NCI-H2107 treated with DMSO at 0.1 percent for 48 hours (cell line): ENCODE results near the gene TMEM165.
"Not testable (repeated sequence)": the region's sequence is repeated elsewhere in the genome, so short reads cannot be mapped to it uniquely, and the experiment has no call there.

Experiments
- DNase-seq: peaks from one replicate; lab custom pipeline; 2025; ENCODE audit not compliant: unreplicated experiment; lab: John Stamatoyannopoulos, UW

Gene TMEM165, protein sequence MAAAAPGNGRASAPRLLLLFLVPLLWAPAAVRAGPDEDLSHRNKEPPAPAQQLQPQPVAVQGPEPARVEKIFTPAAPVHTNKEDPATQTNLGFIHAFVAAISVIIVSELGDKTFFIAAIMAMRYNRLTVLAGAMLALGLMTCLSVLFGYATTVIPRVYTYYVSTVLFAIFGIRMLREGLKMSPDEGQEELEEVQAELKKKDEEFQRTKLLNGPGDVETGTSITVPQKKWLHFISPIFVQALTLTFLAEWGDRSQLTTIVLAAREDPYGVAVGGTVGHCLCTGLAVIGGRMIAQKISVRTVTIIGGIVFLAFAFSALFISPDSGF

DNA sequence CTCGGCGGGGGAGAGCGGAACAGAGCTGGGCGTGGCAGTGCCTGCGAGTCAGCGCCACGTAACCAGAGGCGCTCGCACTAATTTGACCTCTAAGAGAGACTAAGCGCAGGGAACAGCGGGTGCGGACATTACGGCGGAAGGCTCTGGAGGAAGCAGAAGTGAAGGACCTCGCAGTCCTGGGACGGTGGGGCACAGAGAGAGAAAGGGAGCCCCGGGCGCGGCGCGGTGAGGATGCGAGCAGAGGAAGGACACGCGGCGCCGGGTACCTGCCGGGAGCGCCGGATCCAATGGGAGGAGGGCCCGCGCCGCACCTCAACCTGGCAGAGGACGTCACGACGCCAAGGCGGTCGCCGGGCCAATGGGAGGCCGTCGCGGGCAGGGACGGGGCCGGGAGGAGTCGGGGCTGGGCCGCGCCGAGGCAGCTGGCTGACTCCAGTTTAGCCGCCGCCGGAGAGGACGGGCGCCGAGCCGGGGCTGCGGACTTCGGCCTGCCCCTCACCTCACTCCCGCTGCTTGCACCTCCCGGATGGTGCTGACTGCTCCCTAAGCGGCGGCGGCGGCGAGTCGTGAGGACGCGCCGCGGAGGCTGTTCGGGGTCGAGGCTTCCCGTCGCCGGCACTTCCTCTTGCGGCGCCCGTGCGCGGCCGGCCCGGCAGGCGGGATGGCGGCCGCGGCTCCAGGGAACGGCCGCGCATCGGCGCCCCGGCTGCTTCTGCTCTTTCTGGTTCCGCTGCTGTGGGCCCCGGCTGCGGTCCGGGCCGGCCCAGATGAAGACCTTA, at the start of gene TMEM165:
Gene TMEM165, plus strand, starts transcription at position 429 of the 779 bp plus-strand sequence. Its CDS starts 233 bp downstream, at position 662.
- peak; percentile 36 for DNase-seq

DNA sequence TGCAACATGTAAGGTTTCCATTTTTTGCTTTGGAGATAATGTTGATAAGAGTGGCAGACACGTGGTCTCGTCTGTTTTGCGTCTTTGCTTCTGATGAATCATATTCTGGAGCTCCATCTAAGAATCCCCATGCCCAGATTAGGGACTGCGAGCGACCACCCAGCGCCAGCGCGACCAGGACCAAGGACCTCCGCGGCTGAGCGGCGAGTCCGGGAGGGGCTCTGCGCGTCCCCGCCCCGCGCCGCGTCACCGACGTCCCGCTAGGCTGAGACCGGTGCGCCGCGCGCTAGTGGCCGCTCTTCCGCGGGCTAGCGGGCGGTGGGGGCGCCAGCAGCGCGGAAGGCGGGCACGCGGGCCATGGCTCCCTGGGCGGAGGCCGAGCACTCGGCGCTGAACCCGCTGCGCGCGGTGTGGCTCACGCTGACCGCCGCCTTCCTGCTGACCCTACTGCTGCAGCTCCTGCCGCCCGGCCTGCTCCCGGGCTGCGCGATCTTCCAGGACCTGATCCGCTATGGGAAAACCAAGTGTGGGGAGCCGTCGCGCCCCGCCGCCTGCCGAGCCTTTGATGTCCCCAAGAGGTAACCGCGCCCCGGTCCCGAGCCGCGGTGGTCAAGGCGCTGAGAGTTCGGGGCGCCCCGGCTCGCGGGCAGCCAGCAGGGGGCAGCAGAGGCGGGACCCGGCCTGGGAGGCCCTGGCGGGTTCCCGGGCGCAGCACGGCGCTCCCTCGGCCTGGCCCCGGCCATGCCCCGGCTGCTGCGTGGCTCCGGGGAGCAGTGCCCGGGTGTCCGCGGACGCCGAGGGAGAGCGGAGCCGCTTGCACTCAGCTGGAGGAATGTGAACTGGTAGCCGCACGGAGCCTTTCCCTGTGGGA, 49.5 kb upstream of the TMEM165 start, which contains the start of gene SRD5A3:
Gene SRD5A3, plus strand, starts transcription at position 263 of the 871 bp plus-strand sequence. Its CDS starts 95 bp downstream, at position 358.
- no peak for DNase-seq

GRCh38 chr4:55346851-55347255, 48.9 kb upstream of the TMEM165 start:
- DNase-seq: no peak

DNA sequence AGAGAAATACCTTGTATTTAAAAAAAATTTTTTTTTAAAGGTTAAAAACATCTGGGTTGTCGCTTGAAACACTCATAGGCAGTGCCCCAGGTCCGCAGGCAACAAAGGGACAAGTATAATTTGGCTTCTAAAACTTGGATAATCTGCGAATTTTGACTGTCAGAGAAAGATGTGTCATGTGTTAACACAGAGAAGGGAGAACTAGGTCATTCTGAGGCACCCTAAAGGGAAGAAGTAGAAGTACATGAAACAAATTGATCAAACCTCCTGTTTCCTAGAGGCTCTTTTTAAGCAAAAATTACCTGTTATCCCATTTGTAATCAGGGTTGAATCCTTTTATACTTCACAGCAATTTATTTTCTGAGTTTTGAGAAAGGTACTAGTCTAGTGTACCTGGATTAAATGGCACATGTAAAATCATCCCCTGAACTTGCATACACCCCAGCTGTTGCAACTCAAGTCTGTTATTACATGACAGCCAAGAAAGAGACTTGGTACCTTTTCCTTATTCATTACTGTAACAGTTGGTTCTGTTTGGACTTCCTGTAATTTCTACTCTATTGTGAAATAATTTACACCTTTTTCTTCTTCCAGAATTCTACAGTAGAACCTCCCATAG, 48.0 kb upstream of the TMEM165 start:
- no peak for DNase-seq

GRCh38 chr4:55348466-55348865, 47.3 kb upstream of the TMEM165 start:
- DNase-seq: no peak

DNA sequence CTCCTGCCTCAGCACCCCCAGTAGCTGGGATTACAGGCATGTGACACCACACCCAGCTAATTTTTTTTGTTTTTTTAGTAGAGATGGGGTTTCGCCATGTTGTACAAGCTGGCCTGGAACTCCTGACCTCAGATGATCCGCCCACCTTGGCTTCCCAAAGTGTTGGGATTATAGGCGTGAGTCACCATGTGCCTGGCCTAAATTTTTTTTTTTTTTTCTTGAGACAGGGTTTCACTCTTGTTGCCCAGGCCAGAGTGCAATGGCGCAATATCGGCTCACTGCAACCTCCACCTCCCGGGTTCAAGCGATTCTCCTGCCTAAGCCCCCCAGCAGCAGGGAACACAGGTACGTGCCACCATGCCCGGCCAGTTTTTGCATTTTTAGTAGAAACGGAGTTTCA, 44.9 kb upstream of the TMEM165 start:
- not testable (repeated sequence) for DNase-seq

DNA sequence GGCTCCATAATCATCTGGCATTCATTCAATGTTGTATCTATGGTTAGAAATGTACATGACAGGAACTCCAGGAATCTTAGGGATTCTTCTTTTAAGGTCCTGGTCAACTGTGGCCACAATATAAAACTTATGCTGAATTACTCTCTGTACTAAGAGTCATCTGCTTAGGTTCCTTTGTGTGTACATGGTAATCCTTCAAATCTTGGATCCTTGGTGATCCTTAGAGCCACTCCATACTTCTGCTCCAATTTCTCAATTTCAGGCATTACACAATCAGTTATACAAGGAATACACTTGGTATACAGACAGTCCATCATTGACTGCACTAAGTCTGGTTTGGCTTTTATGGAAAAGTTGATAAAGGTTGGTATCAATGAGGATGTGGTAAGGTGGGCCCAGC, 43.9 kb upstream of the TMEM165 start:
- no peak for DNase-seq

DNA sequence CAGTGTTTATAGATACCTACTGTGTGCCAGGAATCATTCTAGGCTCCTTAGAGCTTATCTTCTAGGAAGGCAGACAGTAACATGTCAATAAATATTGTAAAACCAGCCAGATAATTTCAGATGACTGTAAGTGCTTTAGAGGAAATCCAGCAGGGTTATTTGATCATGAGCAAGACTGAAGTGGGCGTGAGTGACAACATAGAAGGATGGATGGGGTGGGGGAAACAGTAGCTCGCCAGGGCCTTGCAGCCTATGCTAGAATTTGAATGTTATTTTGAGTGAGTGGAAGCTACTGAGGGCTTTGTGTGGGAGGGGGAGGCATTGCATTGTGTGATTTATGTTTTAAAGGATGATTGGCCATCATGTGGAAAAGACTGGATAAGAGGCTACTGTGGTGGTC, 43.0 kb upstream of the TMEM165 start:
- DNase-seq: no peak

GRCh38 chr4:55353228-55353747, 42.5 kb upstream of the TMEM165 start:
- not testable (repeated sequence) for DNase-seq

DNA sequence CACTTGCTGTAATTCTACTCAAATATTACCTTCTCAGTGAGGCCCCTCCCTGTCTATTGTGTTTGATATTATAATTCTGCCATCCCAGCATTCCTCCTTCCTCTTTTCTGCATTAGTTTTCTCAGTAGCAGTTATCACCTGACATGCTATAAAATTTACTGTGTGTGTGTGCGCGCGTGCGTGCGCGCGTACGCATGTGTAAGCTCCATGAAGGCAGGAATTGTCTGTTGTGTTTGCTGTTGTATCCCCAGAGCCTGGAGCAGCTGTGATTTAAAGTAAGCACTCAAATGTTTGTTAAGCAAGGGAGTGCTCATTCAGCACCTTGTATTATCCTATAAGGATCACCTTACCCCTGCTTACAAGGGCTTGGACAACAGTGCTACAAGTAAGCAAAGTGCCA, 41.1 kb upstream of the TMEM165 start:
- DNase-seq: no peak

- DNase-seq: no peak
Measured at GRCh38 chr4:55355555-55355954, 40.2 kb upstream of the TMEM165 start.

DNA sequence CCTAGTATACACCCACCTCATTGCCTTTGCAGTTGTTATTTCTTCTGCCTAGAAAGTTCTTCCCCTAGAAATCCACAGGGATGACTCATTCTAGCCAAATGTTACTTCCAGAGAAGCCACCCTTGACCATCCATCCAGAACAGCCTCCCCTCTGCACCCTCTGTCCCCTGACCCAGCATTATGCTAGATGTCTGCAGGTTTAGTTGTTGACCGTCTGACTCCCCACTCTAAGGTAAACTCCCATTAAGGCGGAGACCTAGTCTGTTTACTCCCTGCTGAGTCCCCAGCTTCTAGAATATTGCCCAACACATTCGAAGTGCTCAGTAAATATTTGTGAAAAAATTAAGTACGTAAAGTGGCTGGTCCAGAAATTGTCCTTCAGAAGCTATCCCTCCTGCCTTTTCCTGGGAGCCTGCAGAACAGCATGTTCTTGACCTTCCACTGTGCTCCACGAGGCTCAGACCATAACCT, 38.7 kb upstream of the TMEM165 start:
- DNase-seq: no peak

- DNase-seq: no peak
Measured at GRCh38 chr4:55358246-55358645, 37.5 kb upstream of the TMEM165 start.

DNA sequence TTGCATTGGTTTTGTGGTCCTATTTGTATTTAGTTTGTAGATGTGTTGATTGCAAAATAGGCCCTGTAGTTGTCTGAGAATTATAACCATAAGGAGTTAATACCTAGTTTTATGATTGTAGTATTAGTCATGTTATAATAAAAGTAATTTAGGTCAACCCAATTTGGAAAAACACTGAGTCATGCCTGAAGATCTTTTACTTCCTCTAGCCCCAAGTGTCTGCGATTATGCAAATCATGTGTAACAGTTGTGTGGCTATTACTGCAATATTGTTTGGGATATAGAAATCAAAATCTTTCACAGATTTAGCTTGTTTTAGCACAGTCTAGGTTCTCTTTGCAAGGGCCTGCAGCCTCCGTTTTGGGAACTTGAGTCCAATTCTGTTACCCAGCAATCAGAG, 37.1 kb upstream of the TMEM165 start:
- DNase-seq: no peak

DNA sequence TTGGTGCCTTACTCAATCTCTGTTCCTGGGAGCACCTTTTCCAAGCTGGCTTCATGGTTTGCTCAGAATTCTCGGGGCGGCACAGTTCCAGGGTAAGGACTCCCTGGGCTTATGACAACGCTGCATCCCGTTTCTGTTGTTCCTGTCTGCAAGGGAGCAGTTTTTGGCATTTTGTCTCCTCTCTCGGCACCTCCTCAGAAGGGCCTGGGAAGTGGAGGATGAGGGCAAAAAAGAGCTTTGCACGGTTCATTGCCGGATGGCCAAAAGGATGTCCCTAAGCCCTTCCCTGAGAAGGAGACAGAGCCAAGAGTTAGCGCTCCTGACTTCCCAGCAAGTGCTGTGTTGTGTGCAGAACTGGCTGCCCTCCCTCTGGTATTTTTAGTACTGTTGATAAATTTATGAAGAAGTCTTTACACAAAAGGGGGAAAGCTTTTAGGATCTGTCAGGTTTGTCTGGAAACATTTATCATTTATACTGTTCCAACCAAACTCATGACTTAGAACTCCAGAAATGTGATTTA, 36.3 kb upstream of the TMEM165 start:
- no peak for DNase-seq

GRCh38 chr4:55362938-55363337, 32.8 kb upstream of the TMEM165 start:
- not testable (repeated sequence) for DNase-seq

DNA sequence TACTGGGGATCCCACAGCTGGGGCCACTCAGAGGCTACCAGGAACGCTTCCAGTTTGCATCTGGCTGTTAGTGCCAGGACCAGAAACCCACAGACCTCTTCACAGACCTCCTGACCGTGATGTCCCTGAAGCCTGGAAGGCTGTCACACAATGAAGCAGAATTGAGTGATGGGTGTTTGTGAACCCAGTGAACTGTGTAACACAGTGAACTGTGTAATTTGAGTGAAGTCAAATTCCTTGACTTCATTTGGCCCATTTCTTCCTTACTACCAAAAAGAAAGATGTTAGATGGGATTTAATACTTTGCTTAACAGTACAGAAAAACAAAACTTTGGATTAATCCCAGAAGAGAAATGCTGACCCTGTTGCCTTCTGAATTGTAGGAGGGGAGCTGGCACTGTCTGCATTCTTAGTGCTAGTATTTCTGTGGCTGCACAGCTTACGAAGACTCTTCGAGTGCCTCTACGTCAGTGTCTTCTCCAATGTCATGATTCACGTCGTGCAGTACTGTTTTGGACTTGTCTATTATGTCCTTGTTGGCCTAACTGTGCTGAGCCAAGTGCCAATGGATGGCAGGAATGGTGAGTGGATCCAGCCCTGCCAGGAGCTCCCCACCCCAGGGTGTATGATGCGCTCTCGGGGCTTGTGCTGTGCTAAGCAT, 31.9 kb upstream of the TMEM165 start:
- no peak for DNase-seq

DNA sequence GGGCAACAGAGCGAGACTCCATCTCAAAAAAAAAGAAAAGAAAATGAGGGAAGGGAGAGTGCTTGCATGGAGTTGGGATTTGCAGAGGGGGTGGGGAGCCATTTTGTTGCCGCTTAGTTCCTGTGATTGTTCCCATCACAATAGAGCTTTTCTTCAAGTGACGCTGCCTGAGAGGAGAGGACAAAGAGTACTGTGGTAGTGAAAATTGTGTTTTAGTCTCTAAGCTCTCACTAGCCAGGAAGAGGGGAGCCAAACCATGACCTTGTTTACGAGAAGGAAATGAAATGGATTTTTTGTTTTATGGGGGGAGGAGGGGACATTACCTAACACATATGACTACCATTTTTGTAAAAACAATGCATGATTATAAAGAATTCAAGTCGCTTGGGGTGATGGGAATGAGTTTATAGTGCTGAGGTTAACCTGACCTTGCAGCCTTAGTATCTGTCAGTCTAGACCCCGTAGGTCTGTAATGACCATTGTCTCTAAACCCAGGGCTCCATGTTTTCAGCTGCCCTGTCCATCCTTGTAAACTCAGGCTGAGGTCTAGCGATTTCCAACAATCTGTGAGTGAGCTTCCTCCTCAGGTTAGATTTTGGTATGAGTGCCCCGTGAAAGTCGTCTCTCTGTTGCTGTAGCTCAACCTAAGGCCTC, 30.9 kb upstream of the TMEM165 start:
- no peak for DNase-seq

DNA sequence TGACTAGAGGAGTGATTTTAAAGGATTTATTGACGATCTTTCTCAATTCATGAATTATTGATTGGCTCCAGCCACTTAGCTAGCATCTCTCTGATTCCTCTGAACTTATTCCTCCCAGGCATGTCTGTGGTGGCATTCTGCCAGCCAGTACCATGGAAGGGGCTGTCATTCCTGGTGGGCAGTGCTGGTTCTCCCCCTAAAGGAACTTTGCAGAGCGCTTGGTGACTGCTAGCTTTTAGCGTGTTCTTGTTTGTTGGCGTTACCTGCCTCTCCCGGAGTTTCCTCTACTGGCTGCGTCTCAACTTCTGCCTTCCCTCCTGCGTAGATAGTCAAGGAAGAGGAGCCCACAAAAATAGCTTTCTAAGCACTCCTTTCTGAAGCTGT, 30.4 kb upstream of the TMEM165 start:
- no peak for DNase-seq
